Measurements from ENCODE around the gene DHX16.
"Not testable (repeated sequence)": the region's sequence is repeated elsewhere in the genome, so short reads cannot be mapped to it uniquely, and the experiment has no call there.

Gene DHX16

GRCh38 chr6:30672445-30673253 lies at the start of gene DHX16:
TSS of gene DHX16 (minus strand) at chr6:30673006. CDS start at chr6:30672841, 165 bp downstream.
- Histone ChIP-seq H3K36me3 (ENCODE audit: control insufficient read depth in 5 of 5, insufficient read depth in 5 of 5, low read length in 5 of 5) (peaks cover 11 to 45% (median 39%) of the 10 kb centered on the region in 5 donors), H3K27me3 (ENCODE audit: control insufficient read depth in 5 of 5, insufficient read depth in 4 of 5, low read length in 5 of 5) (no peaks in the 10 kb centered on the region), H3K9ac (ENCODE audit: low read length in 5 of 5) (peak within 1 kb of the TSS; percentile 38 to 96 (median 93))

GRCh38 chr6:30722025-30722279 lies 49.1 kb upstream of the DHX16 start:
- H3K9me3 ChIP-seq (ENCODE audit: control insufficient read depth in 5 of 5, low read length in 5 of 5); H3K27me3 ChIP-seq (ENCODE audit: control insufficient read depth in 5 of 5, insufficient read depth in 4 of 5, low read length in 5 of 5): not testable (repeated sequence)
- Histone ChIP-seq H3K4me1 (ENCODE audit: control insufficient read depth in 5 of 5, insufficient read depth in 5 of 5, low read length in 5 of 5) (peaks cover 8 to 48% (median 33%) of the 10 kb centered on the region in 5 donors), H3K27ac (ENCODE audit: low read depth, low read length) (peak overlapping the region; percentile 96), H3K36me3 (ENCODE audit: control insufficient read depth in 5 of 5, insufficient read depth in 5 of 5, low read length in 5 of 5) (peaks cover 9 to 42% (median 36%) of the 10 kb centered on the region in 5 donors), H3K9ac (ENCODE audit: low read length in 5 of 5) (peak overlapping the region in 3 of 5 donors; percentile 74 to 93 (median 81)), H3K4me3 (ENCODE audit: low read depth in 1 of 5, low read length in 5 of 5) (peak overlapping the region; percentile 72 to 86 (median 78))

More at GRCh38 chr6:30672445-30673253, at the start of gene DHX16:
- Histone ChIP-seq H3K27ac (ENCODE audit: low read depth, low read length) (peak within 1 kb of the TSS; percentile 67), H3K4me1 (ENCODE audit: control insufficient read depth in 5 of 5, insufficient read depth in 5 of 5, low read length in 5 of 5) (peaks cover 0 to 21% (median 16%) of the 10 kb centered on the region in 5 donors), H3K9me3 (ENCODE audit: control insufficient read depth in 5 of 5, low read length in 5 of 5) (no peaks in the 10 kb centered on the region), H3K4me3 (ENCODE audit: low read depth in 1 of 5, low read length in 5 of 5) (peak within 1 kb of the TSS; percentile 94 to 99 (median 95))

GRCh38 chr6:30721198-30722024 lies 48.6 kb upstream of the DHX16 start:
- Histone ChIP-seq H3K36me3 (ENCODE audit: control insufficient read depth in 5 of 5, insufficient read depth in 5 of 5, low read length in 5 of 5) (peaks cover 7 to 37% (median 34%) of the 10 kb centered on the region in 5 donors), H3K9ac (ENCODE audit: low read length in 5 of 5) (peak overlapping the region in 4 of 5 donors; percentile 80 to 93 (median 85)), H3K4me3 (ENCODE audit: low read depth in 1 of 5, low read length in 5 of 5) (peak overlapping the region; percentile 80 to 90 (median 88)), H3K27ac (ENCODE audit: low read depth, low read length) (peak overlapping the region; percentile 96), H3K9me3 (ENCODE audit: control insufficient read depth in 5 of 5, low read length in 5 of 5) (no peaks in the 10 kb centered on the region), H3K27me3 (ENCODE audit: control insufficient read depth in 5 of 5, insufficient read depth in 4 of 5, low read length in 5 of 5) (no peaks in the 10 kb centered on the region), H3K4me1 (ENCODE audit: control insufficient read depth in 5 of 5, insufficient read depth in 5 of 5, low read length in 5 of 5) (peaks cover 8 to 54% (median 38%) of the 10 kb centered on the region in 5 donors)

- Histone ChIP-seq H3K27me3 (ENCODE audit: control insufficient read depth in 5 of 5, insufficient read depth in 4 of 5, low read length in 5 of 5) (no peaks in the 10 kb centered on the region), H3K4me1 (ENCODE audit: control insufficient read depth in 5 of 5, insufficient read depth in 5 of 5, low read length in 5 of 5) (peaks cover 8 to 55% (median 38%) of the 10 kb centered on the region in 5 donors), H3K9ac (ENCODE audit: low read length in 5 of 5) (peak overlapping the region; percentile 11 to 89 (median 81)), H3K9me3 (ENCODE audit: control insufficient read depth in 5 of 5, low read length in 5 of 5) (no peaks in the 10 kb centered on the region), H3K27ac (ENCODE audit: low read depth, low read length) (peak overlapping the region; percentile 96), H3K4me3 (ENCODE audit: low read depth in 1 of 5, low read length in 5 of 5) (peak overlapping the region; percentile 86 to 94 (median 89)), H3K36me3 (ENCODE audit: control insufficient read depth in 5 of 5, insufficient read depth in 5 of 5, low read length in 5 of 5) (peaks cover 7 to 33% (median 31%) of the 10 kb centered on the region in 5 donors)
Observed at GRCh38 chr6:30720738-30721197, 48.0 kb upstream of the DHX16 start.

- Histone ChIP-seq H3K9ac (ENCODE audit: low read length in 5 of 5) (peak within 1 kb of the TSS; percentile 80 to 89 (median 84)), H3K27ac (ENCODE audit: low read depth, low read length) (peak within 1 kb of the TSS; percentile 96), H3K4me3 (ENCODE audit: low read depth in 1 of 5, low read length in 5 of 5) (peak within 1 kb of the TSS; percentile 86 to 94 (median 89)), H3K27me3 (ENCODE audit: control insufficient read depth in 5 of 5, insufficient read depth in 4 of 5, low read length in 5 of 5) (no peaks in the 10 kb centered on the region), H3K36me3 (ENCODE audit: control insufficient read depth in 5 of 5, insufficient read depth in 5 of 5, low read length in 5 of 5) (peaks cover 4 to 26% (median 24%) of the 10 kb centered on the region in 5 donors), H3K4me1 (ENCODE audit: control insufficient read depth in 5 of 5, insufficient read depth in 5 of 5, low read length in 5 of 5) (peaks cover 8 to 50% (median 38%) of the 10 kb centered on the region in 5 donors), H3K9me3 (ENCODE audit: control insufficient read depth in 5 of 5, low read length in 5 of 5) (no peaks in the 10 kb centered on the region)
Observed at GRCh38 chr6:30719791-30720737, 47.3 kb upstream of the DHX16 start, which contains the start of gene TUBB. TSS of gene TUBB (plus strand) at chr6:30720352. CDS start at chr6:30720507, 155 bp downstream.

- H3K4me1 ChIP-seq (ENCODE audit: control insufficient read depth in 5 of 5, insufficient read depth in 5 of 5, low read length in 5 of 5): peaks cover 8 to 50% (median 38%) of the 10 kb centered on the region in 5 donors
- H3K27me3 ChIP-seq (ENCODE audit: control insufficient read depth in 5 of 5, insufficient read depth in 4 of 5, low read length in 5 of 5): no peaks in the 10 kb centered on the region
- H3K27ac ChIP-seq (ENCODE audit: low read depth, low read length): peak overlapping the region; percentile 96
- H3K36me3 ChIP-seq (ENCODE audit: control insufficient read depth in 5 of 5, insufficient read depth in 5 of 5, low read length in 5 of 5): peaks cover 7 to 24% (median 23%) of the 10 kb centered on the region in 5 donors
- peak overlapping the region in 4 of 5 donors; percentile 41 to 84 (median 62) for H3K9ac ChIP-seq (ENCODE audit: low read length in 5 of 5)
- H3K9me3 ChIP-seq (ENCODE audit: control insufficient read depth in 5 of 5, low read length in 5 of 5): no peaks in the 10 kb centered on the region
- H3K4me3 ChIP-seq (ENCODE audit: low read depth in 1 of 5, low read length in 5 of 5): peak overlapping the region; percentile 82 to 90 (median 88)
Observed at GRCh38 chr6:30719356-30719755, 46.5 kb upstream of the DHX16 start.

GRCh38 chr6:30717845-30718720 lies 45.3 kb upstream of the DHX16 start:
- H3K27ac ChIP-seq (ENCODE audit: low read depth, low read length): peak overlapping the region; percentile 96
- peaks cover 13 to 24% (median 22%) of the 10 kb centered on the region in 5 donors for H3K36me3 ChIP-seq (ENCODE audit: control insufficient read depth in 5 of 5, insufficient read depth in 5 of 5, low read length in 5 of 5)
- not testable (repeated sequence) for H3K27me3 ChIP-seq (ENCODE audit: control insufficient read depth in 5 of 5, insufficient read depth in 4 of 5, low read length in 5 of 5)

GRCh38 chr6:30717129-30717844 lies 44.5 kb upstream of the DHX16 start, which contains the start of gene MDC1:
TSS of gene MDC1 (minus strand) at chr6:30717281. CDS start at chr6:30715175, 2,106 bp downstream.
- Histone ChIP-seq H3K36me3 (ENCODE audit: control insufficient read depth in 5 of 5, insufficient read depth in 5 of 5, low read length in 5 of 5) (peaks cover 10 to 27% (median 24%) of the 10 kb centered on the region in 5 donors), H3K9me3 (ENCODE audit: control insufficient read depth in 5 of 5, low read length in 5 of 5) (no peaks in the 10 kb centered on the region), H3K27ac (ENCODE audit: low read depth, low read length) (peak within 1 kb of the TSS; percentile 75), H3K27me3 (ENCODE audit: control insufficient read depth in 5 of 5, insufficient read depth in 4 of 5, low read length in 5 of 5) (no peaks in the 10 kb centered on the region), H3K4me1 (ENCODE audit: control insufficient read depth in 5 of 5, insufficient read depth in 5 of 5, low read length in 5 of 5) (peaks cover 3 to 34% (median 32%) of the 10 kb centered on the region in 5 donors), H3K9ac (ENCODE audit: low read length in 5 of 5) (peak within 1 kb of the TSS in 4 of 5 donors; percentile 77 to 85 (median 80)), H3K4me3 (ENCODE audit: low read depth in 1 of 5, low read length in 5 of 5) (peak within 1 kb of the TSS; percentile 83 to 91 (median 85))

More at GRCh38 chr6:30717845-30718720, 45.3 kb upstream of the DHX16 start:
- Histone ChIP-seq H3K4me3 (ENCODE audit: low read depth in 1 of 5, low read length in 5 of 5) (peak overlapping the region; percentile 59 to 86 (median 85)), H3K9ac (ENCODE audit: low read length in 5 of 5) (peak overlapping the region in 1 of 5 donors; percentile 62), H3K4me1 (ENCODE audit: control insufficient read depth in 5 of 5, insufficient read depth in 5 of 5, low read length in 5 of 5) (peaks cover 5 to 42% (median 38%) of the 10 kb centered on the region in 5 donors)
- H3K9me3 ChIP-seq (ENCODE audit: control insufficient read depth in 5 of 5, low read length in 5 of 5): not testable (repeated sequence)
